HG02852 (cell line): Measurements from ENCODE around the gene GREB1.

Source experiments
- ATAC-seq: cut with Tn5 transposase; IDR thresholded peaks from one replicate; pipeline ENCODE4 v1.9.1; 2021; ENCODE audit warnings: mild to moderate bottlenecking, moderate library complexity; ENCODE audit not compliant: unreplicated experiment

Gene GREB1

DNA sequence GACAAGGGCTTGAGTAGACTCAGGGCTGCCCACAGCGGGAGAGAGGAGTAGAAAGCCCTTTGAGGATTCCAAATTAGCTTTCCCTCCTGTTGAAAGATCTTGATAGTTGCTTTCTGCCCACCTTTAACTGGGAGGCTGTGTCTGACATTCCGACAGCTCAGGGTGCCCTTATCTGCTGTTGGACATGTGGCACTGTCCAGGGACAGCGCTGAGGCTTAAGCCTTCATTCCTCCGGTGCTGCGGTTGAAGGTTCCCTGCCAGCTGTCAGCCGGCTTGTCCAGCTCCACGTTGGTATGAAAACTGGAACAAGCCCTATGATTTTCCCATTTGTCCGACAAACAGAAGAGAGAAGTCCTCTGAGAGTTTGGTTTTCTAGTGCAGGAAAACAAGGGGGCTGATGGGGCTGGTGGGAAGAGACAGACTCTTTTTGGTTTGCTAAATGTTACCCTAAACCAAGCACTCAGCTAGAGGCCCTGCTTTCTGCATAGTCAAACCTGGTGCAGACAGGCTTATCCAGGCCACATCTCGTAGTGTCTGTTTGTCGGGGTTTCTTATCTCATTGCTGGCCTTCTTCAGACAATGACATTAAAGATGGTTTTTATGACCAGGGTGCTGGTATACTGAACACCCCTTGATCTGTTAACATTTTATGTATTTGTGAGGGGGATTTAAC, 24.5 kb downstream of the GREB1 start:
- no peak for ATAC-seq

DNA sequence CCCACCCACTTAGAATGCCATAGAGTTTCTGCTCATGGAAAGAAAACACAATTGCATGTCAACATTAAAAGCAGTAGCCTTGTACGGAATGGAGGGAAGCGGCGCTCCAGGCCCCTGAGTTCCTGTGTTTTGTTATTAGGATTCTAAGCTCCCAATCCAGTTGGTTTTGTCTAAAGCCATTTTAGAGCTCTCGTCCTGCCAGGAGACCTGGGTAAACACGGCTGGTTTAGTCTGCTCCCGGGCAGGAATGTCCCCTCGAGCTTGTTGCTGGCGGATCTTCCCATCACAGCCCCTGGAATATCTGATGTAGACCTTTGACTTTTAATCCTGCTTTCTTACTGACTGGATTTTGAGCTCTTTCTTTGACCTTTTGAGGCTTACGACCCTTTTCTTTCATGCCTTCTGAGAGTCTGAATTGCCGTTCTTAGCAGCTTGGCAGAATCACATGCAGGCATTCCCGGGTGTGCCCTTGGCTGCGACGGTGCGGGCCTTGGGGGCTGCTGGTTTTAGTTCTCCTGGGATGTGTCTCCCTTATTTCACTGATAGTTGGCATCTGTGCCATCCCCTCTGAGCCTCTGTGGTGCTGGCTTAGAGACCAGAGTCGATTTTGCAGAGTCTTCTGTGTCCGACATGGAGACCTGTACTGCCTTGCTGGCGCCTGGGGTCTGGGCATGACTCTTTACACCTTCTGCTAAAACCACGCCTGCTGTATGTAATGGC, 25.4 kb downstream of the GREB1 start:
- ATAC-seq, result no peak

- ATAC-seq, result no peak
Observed at GRCh38 chr2:11559786-11560155, 25.9 kb downstream of the GREB1 start.

- ATAC-seq, result no peak
Observed at GRCh38 chr2:11560806-11561205, 27.0 kb downstream of the GREB1 start.

DNA sequence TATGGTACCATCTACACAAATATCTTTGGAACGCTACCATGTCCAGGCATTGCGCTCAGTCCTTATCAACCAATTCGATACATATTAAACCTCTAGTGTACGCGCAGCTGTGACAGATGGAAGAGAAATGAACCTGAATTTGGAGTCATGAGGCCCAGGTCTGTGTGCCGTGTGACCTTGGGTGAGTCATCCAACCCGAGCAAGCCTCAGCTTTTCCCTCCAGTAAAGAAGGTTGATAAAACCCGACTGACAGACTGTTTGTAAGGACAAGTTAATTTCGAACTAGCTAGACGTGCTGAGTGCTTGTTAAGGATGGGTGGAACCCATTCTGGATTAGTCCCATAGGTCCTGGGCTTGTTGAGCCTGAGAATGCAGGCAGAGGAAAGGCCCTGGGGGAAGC, 28.2 kb downstream of the GREB1 start:
- no peak for ATAC-seq

- ATAC-seq, result no peak
Observed at GRCh38 chr2:11562476-11562875, 28.6 kb downstream of the GREB1 start.

- no peak for ATAC-seq
Observed at GRCh38 chr2:11563784-11564666, 30.2 kb downstream of the GREB1 start.

DNA sequence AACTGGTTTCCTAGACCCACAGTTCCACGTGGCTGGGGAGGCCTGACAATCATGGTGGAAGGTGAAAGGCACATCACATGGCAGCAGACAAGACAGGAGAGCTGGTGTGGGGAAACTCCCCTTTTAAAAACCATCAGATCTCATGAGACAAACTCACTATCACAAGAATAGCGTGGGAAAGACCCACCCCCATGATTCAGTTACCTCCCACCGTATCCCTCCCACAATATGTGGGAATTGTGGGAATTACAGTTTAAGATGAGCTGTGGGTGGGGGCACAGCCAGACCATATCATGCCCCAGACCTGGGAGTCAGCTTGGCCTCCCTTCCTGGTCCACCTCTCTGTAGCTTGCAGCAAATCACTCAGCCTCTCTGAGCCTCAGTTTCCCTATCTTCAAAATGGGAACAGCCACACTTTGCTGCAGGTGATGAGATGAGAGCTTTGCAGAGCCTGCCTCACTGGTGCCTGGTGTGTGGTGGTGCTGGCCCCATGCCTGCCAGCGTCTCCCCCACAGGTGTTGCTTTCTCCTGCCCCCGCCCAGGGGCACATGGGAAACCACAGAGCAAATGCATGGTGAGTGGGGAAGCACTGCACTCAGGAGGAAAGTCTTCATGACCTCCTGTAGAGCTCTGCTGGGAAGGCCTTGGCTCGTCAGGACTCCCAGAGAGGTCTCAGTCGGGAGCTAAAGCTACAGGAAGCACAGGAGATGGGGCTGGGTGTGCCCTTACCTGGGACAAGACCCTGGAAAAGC, 31.1 kb downstream of the GREB1 start:
- ATAC-seq, result no peak

- ATAC-seq, result no peak
Observed at GRCh38 chr2:11566383-11566782, 32.5 kb downstream of the GREB1 start.

GRCh38 chr2:11567631-11568031, 33.8 kb downstream of the GREB1 start:
- no peak for ATAC-seq

- ATAC-seq, result no peak
Observed at GRCh38 chr2:11568436-11568835, 34.6 kb downstream of the GREB1 start.

DNA sequence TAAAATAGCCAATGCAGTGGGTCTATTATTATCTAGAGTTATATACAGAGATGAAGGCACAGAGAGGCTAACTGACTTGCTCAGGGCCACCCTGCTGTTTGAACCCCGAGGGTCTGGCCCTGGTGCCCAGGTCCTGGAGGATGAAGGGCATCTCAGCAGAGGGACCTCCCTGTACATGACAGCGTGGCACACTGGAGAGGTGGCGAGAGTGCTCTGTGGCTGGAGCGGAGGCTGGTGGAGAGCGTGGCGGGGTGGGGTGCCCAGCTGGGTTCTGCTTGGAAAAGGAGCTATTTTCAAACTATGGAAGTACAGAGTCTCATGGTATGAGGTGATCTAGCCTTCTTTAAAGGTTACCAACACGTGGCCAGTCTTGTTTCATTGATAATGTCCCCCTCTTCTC, 35.8 kb downstream of the GREB1 start:
- no peak for ATAC-seq

GRCh38 chr2:11571170-11571569, 37.3 kb downstream of the GREB1 start:
- ATAC-seq, result no peak

GRCh38 chr2:11572996-11573395, 39.2 kb downstream of the GREB1 start:
- no peak for ATAC-seq

GRCh38 chr2:11573418-11574175, 39.8 kb downstream of the GREB1 start:
- no peak for ATAC-seq

DNA sequence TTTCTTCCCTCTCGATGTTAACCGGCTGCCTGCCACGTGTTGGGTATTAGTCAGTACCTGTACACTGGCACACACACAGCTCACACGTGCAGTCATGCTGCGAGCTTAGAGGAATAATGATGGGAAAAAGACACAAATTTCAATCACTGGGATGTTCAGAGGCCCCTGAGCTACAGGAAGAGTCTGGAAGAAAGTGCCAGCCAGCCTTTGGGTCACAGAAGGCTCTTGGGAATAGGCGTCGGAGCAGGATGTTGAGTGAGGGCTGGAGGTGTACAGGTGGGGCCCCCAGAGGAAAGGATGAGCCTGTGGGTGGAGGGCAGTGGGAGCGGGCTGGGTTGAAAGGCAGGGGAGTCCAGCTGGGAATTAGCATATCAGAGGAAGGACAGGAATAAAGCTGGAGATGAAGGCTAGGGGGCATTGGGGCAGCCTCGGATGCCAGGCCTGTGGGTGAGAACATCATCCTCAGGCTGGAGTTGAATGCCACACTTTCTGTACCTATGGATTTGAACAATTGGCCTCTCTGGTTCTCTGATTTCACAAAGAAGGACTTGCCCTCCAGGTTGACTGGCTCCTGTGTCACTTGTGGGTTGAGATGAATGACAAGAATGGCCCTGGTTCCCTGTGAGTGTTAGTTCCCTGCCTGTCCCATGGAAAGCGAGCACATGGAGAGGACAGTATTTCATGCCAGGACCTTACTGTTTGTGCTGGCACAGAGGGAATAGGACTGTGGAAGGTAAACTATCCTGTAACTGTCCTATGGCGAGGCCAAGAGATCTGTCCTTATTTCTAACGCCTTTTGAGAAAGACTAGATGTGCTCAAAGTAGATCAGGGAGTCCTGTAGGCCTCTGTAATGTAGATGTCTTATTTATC, 40.6 kb downstream of the GREB1 start:
- no peak for ATAC-seq

DNA sequence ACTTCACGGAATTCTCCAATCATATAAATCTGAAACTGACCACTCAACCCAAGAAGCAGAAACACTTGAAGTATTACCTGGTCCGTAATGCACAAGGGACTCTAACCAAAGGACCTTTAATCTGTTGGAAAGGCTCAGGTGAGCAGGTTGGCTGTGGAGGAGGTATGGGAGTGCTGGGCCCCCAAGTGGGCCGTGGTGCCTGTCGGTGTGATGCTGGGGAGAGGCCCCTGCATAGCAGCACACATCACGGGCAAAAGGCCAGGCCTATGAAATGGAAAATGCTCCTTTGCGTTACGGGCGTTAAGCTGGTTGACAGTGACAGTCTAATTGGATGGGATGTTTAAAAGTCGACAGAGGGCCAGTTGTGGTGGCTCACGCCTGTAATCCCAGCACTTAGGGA, 42.6 kb downstream of the GREB1 start:
- no peak for ATAC-seq

DNA sequence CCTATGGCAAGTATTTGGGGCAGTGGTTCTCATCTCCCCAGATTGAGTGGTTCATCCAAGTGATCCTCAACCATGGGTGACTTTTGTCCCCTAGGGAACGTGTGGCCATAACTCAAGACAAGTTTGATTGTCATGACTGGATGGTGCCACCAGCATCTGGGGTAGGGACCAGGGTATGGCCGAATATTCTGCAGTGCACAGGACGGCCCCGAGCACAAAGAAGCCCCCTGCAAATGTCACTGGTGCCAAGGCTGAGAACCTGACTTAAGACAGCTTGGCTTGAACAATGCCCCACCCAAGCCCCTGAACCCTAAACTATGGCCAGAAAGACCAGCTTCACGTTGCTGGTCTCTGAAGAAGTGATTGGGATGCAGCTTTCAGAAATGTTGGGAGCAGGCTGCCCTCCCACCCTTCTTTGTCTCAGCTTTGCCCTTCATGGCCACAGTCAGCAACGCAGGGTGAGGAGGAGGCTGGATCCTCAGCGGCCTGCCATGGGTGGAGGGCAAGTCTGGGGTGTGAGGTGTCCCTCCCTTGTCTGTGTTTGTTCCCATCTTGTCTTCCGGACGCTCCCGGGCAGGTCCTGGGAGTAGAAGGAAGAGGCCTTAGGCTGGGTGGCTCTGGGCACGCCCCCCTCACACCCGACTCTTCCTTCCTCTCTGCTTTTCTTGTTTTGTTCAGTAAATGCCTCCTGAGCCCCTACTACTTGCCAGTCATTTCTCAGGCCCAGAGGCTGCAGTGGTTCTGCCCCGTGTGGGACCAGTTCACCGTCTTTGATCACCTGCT, 43.4 kb downstream of the GREB1 start:
- ATAC-seq, result no peak
